Embryonic facial prominence (tissue), 1 donor: ENCODE measurements around the gene PRTG.
"Not testable (repeated sequence)": the region's sequence is repeated elsewhere in the genome, so short reads cannot be mapped to it uniquely, and the experiment has no call there.

Source experiments
- DNase-seq: peaks from one replicate; pipeline ENCODE4 v3.0.0-alpha.2; 2016; ENCODE audit errors: extremely low spot score

PRTG gene

GRCh38 chr15:55633731-55634130, 109.2 kb downstream of the PRTG start:
- DNase-seq, result no peak

GRCh38 chr15:55632434-55632833, 110.5 kb downstream of the PRTG start:
- no peak for DNase-seq

DNA sequence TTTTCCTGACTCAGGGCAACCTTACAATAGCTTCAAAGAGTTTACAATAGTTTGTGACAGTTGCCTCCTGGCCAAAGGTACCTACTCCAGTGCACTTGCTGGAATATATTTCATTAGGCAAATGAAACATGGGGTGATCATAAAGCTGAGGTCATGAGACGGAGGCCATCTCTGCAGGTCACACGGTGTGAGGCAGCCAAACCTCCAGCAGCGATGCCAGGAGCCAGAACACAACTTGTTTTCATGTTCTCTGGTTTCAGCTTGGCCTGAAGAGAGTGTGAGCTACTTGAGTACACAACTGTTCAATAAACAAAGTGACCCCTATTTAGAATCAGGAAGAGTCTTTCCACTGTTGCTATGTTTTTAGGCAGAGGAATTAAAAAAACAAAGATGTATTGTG, 112.1 kb downstream of the PRTG start:
- DNase-seq, result no peak

DNA sequence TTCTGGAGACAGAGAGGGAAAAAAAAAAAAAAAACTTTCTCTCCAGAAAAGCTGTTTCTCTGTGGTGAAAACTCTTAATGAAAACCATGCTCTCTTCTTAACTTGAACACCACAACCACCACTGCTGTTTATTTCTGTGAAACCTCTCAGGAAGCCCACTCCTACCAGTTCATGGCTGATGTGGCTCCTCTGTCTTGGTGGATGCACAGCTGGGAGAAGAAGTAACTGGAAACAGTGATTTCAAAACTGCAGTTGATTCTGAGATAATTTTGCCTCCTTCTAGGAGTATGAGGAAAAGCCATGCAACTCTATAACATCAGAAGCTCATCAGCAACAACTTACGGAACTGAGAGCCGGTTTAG, 114.6 kb downstream of the PRTG start:
- peak; percentile 61 for DNase-seq

GRCh38 chr15:55627730-55628368, 115.1 kb downstream of the PRTG start:
- no peak for DNase-seq

DNA sequence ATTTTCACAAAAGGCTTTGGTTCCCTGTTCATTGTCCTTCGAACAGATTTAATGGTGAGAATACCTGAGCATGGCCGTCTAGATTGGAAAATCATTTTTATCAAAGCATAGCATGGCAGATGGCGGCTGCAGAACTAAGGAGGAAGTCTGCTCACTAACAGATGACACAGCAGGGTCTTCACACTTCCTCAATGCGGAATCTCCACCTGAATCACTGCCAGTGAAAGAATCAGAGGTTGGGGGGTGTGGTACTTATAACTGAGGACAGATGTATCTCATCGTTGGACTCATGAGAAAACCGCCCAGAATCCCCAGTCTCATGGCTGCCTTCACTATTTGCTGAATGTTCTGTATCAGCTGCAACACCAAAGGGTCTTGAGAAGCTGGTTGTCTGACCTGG, 123.2 kb downstream of the PRTG start:
- no peak for DNase-seq

DNA sequence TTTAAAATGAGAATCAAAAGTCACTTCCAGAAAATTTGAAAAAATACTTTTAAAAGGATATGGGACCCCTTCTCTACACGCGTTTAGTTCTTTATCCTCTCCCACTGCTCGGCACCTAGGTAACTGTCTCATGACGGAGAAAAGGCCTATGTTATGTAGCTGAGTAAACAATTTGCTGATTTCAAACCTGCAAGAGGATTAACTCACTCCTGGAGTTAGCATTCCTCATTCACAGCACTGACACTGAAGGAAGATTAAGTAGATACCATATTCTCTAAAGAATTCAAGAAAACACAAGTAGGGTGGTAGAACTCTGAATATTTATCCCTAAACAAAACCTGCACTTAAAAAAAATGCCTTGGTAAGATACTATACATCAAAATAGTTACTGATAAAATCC, 124.6 kb downstream of the PRTG start:
- DNase-seq, result no peak

DNA sequence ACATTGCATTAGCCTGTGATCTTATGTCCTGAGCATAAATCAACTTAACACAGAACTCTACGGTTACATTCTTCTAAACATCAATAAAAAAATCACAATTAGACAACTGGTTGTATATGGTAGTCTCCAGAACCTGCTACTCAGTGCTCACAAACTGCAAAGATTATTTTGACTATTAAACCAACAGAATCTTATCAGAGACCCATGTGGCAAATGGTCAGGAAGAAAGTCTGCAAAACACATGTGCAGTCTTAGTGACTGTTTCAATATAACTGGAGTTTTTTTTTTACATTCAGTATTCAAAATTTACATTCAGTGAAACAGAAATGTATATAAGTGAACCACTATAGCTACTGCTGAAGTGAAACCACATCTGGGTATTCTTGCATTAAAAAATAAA, 127.5 kb downstream of the PRTG start:
- no peak for DNase-seq

- no peak for DNase-seq
These were observed 129.2 kb downstream of the PRTG start for GRCh38 chr15:55613727-55614126.

DNA sequence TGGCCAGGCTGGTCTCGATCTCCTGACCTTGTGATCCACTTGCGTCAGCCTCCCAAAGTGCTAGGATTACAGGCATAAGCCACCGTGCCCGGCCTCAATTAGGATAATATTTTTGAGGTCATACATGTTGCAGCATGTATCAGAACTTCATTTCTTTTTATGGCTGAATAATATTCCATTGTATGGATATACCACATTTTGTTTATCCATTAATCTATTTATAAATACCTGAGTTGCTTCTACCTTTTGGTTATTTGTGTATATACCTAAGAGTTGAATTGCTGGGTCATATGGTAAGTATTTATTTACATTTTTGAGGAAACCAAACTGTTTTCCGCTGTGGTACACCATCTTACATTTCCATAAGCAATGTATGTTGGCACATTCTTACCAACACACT, 136.7 kb downstream of the PRTG start:
- DNase-seq, result no peak

GRCh38 chr15:55601374-55601773, 141.6 kb downstream of the PRTG start:
- no peak for DNase-seq

GRCh38 chr15:55599439-55599838, 143.5 kb downstream of the PRTG start:
- DNase-seq, result no peak

GRCh38 chr15:55593019-55593418, 149.9 kb downstream of the PRTG start:
- DNase-seq, result not testable (repeated sequence)

- DNase-seq, result no peak
These were observed 152.2 kb downstream of the PRTG start for GRCh38 chr15:55590788-55591187.

DNA sequence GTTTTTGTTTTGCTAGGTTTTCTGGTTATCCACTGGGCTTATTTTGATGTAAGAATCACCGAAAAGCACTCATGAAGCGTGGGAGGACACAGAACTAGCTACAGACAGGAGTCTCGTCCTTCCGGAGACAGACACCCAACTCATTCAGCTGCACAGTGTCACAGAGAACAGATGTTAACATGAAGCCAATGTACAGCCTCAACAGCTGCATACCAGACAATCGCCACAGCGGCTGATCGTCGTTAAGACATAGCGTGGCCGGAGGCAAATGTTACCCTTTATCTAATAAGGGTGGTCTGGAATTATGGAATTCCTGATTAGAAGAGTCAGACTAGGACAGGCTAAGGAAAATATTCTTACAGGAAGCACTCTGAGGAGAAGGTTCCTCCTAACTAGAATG, 153.7 kb downstream of the PRTG start:
- no peak for DNase-seq

DNA sequence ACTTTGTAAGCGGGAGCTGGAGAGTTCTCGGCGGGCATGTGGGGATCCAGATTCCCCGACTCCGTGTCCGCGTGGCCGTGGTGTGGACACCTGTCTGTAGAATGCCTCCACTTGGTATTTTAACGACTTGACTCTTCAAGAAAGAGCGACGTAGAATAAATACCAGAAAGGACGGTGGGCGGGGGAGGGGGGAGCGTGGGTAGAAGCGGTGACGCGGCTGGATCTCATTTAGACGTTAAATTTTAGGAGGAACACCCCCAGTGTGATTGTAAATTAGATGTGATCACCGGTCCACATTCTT, 154.2 kb downstream of the PRTG start:
- DNase-seq, result no peak

DNA sequence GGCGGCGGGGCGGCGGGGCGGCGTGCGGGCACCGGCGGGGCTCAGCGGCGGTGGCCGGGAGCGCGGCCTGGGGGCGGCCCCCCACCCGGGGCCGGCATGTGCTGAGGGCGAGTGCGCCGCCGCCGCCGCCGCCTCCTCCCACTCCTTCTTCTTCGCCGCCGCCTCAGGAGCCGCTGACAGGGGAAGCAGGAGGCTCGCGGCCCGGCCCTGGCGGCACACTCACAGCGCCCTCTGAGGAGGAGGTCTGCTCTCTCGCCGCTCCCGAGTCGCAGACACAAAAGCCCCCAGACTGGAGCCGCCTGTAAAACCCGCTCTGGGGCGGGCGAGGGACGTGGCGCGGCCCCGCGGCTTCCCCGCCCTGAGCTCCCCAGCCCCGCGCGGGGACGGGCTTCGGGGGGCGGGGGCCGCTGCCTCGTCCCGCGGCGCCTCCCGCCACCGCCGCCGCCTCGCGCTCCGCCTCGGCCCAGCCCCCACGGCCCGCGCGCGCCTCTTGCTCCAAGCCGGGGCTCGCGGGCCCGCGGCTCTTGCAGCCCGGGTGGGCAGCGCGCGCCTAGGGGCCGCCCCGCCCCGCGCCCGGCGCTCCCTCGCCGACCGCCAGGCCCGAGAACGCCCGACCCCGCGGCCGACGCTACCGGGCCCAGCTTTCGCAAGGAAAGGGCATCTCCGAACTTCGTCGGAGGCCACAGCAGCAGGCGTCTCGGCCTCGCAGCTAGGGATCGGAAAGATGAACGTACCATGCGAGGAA, 154.7 kb downstream of the PRTG start, which contains the start of gene PYGO1:
TSS of gene PYGO1 (minus strand) at position 276 of the 745 bp plus-strand sequence. CDS start 462 bp downstream, outside the sequence.
- DNase-seq, result peak; percentile 46

- no peak for DNase-seq
These were observed 155.5 kb downstream of the PRTG start for GRCh38 chr15:55587321-55588069.

DNA sequence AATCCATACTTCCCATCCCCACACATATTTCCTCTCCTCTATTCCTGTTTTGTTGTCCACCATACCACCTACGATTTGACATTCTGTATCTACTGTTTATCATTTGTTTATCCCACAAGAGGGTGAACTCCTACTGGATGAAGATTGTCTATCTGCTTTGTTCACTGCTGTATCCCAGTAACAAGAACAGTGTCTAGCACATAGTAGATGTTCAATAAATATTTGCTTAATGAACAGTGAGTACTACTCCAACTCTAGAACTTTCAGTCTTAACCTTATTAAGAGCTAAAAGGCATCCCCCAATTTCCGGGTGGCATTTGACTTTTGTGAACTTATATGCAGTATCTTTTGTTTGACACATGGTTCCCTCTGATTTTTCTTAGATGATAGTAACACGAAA, 156.1 kb downstream of the PRTG start:
- DNase-seq, result no peak

DNA sequence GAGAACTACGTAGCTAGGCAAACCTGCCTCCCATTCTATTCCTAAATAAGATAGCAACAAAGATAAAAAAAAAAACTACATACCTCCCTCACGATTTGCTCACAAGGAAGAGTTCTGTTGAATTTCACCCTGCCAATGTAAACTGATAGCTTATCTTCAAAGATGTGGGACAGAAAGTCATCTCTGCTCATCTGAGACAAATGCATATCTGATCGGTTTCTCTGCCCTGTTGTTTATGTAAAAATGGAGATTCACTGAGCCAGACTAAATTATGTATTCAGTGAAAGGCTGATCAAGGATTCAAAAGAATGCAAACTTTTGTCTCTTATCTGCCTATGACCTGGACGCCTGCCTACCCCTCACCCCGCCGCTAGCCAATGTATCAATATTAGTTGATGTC, 166.0 kb downstream of the PRTG start:
- no peak for DNase-seq

- DNase-seq, result no peak
These were observed 168.9 kb downstream of the PRTG start for GRCh38 chr15:55574096-55574495.

DNA sequence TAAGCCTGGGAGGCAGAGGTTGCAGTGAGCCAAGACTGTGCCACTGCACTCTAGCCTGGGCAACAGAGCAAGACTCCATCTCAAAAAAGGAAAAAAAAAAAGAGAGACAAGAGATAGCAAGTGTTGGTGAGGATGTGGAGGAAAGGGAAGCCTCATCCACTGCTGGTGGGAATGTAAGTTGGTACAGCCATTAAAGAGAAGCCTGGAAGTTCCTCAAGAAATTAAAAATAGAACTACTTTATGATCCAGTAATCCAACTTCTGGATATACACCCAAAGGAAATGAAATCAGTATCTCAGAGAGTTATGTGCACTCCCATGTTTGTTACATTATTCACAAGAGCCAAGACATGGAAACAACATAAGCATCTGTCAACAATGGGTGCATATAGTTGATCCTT, 169.7 kb downstream of the PRTG start:
- DNase-seq, result no peak
